GM21723 (cell line): ENCODE data around the gene LIN37.
A peak's percentile ranks its signal among the peaks of the same experiment; 100 is the strongest.

Experiments
- ATAC-seq: cut with Tn5 transposase; IDR thresholded peaks from one replicate; pipeline ENCODE4 v1.9.1; 2021; ENCODE audit warnings: mild to moderate bottlenecking, moderate library complexity; ENCODE audit not compliant: unreplicated experiment

LIN37 gene, protein sequence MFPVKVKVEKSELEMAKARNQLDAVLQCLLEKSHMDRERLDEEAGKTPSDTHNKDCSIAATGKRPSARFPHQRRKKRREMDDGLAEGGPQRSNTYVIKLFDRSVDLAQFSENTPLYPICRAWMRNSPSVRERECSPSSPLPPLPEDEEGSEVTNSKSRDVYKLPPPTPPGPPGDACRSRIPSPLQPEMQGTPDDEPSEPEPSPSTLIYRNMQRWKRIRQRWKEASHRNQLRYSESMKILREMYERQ

DNA sequence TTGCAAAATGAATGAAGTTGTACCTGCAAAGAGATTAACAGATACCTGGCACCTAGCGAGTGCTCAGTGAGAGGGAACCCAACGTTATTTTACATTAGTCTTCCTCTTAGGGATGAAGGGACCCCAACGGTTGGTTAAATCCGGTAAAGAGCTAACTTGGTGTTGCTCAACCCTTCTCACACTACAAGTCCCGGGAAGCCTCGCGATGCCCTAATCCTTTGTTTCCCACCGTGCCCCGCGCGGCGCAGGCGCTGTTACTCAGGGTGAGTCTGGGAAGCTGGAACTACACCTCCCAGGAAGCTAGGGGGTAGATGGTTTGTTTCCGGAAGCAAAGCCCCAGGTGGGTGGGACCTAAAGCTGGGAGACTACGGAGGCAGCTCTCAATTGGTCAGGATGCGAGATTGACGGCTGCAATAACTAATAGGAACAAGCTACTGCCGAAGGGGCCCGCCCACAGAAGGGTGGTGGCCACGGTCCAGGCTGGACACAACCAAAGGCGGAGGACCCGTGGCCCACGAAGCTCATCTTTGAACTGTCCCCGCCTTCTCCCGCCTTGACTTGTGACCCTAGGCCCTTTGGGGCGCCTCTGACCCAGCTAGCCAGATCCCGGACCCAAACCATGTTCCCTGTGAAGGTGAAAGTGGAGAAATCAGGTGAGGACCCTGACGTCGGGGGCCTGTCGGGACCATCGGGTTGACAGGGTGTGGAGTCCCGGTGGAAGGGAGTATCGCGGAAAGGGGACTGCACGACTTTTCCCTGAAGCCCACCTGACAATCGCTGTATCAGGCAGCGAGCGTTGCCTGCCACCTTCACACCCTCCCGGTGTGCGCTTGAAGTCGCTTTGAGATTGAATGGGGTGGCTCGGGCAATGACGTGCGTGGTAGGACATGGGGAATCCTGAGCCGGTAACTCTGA, at the start of gene LIN37:
TSS of gene LIN37 (plus strand) at position 471 of the 915 bp plus-strand sequence. CDS start at position 620, 149 bp downstream.
- ATAC-seq: peak; percentile 61

- ATAC-seq: peak; percentile 91
Observed at GRCh38 chr19:35702223-35703012, 46.0 kb upstream of the LIN37 start.

- ATAC-seq: no peak
Observed at GRCh38 chr19:35703343-35703742, 45.0 kb upstream of the LIN37 start.

DNA sequence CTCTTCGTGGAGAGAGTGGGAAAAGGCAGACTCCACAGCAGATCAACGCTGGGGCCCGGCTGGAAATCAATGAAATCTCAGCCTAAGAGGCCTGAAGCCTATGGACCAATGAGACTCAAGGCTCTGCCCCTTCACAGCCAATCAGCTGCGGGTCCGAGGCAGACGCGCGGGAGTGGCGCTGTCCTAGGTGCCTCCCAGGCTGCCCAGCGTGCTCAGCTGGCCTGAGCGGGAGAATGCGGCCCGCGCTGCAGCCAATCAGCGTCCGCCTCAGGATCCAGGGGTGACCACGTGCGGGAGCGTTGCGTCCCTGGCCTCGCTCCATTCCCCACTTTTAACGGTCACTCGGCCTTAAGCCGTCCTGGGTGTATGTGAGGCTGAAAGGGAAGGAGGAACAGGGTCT, 44.2 kb upstream of the LIN37 start, which contains the start of gene ZBTB32:
TSS of gene ZBTB32 (plus strand) at position 341 of the 400 bp plus-strand sequence. CDS start 10,069 bp downstream, outside the sequence.
- no peak for ATAC-seq

DNA sequence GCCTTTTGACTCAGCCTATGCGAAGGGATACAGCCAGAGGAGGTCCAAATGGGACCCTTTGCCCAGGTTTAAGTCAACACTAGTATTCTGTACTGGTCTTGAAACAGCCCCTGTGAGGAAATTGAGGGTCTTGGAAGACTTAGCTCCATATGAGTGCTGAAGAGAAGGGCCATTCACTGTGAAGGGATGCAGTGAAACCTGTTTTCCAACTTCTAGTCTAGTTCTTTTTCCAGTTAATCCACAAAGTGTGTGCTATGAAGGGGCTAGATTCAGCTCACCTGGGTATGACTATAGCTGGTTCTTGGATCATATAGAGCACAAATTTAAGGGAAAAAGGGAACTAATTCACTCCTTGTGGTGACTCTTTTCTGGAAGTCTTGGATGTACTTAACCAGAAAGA, 40.0 kb upstream of the LIN37 start:
- ATAC-seq: no peak

DNA sequence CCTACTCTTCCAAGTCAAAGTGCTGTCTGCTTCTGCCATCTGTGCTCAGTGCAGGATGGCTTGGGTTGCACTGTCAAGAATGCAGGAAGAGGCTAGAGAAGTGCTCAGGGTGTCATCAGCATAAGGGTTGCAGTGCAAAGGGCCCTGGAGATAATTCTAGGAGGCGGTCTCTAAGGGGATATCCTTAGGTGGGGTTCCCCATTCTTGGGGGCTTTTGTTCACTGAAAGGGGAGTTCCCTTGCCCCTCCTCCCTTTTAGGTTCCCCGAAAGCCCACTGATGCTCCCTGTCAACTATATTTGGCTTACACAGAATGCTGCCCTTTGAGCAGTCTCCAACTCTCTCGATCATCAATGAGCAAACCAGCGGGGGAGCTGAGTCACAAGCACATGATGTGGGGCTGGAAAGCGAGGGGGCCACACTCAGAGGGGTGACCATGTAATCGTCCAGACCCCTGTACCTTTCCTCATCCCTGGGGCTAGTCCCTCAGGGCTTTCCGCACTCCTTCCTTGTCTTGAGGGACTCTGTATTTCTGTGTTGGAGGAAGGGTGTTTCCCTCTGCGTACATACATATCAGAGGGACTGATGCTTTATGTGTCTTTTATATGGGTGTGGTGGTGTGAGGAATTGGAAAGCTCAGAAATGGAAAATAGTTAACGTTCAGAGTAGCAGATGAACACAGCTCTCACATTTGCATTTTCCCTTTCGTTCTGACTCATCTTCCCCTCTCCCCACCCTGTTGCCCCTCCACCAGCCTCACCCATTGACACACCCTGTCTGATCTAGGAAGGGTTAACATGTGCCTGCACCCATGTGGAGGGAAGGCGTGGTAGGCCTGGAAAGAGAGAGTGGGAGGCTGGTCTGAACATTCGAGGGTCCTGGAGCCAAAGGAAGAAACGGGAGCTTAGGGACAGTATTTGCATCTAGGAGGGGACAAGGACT, 37.3 kb upstream of the LIN37 start:
- peak; percentile 26 for ATAC-seq

GRCh38 chr19:35712567-35713505, 35.5 kb upstream of the LIN37 start:
- ATAC-seq: peak; percentile 16

- ATAC-seq: no peak
Observed at GRCh38 chr19:35713506-35713850, 34.9 kb upstream of the LIN37 start.

DNA sequence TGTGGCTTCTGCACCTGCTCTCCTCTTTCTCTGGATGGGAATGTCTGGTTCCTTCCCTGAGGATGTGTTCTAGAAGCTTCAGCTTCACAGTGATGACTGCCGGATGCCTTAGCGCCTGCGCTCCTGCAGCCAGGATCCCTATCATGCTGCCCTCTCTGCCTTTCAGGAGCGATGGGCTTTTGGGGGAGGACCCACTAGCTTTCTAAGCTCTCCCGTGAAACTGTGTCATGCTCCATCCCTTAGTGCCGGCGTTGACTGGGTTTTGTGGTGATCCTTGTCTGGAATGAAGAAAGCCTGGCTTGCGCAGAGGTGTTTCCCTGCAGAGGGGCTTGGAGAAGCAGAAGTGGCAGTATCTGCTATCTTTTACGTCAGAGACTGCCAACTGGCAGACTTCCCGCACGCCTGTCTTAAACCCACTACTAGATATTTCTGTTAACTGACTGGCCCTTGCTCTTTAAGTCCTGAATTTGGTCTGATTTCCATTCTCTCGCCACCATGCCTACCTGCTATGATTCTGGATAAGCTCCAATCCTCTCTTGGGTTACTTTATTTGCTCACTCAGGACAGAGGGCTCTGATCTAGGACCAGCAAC, 34.4 kb upstream of the LIN37 start:
- no peak for ATAC-seq

GRCh38 chr19:35714601-35715354, 33.6 kb upstream of the LIN37 start:
- no peak for ATAC-seq

GRCh38 chr19:35715355-35715809, 33.0 kb upstream of the LIN37 start:
- no peak for ATAC-seq

GRCh38 chr19:35715981-35716800, 32.2 kb upstream of the LIN37 start:
- peak; percentile 2 for ATAC-seq

DNA sequence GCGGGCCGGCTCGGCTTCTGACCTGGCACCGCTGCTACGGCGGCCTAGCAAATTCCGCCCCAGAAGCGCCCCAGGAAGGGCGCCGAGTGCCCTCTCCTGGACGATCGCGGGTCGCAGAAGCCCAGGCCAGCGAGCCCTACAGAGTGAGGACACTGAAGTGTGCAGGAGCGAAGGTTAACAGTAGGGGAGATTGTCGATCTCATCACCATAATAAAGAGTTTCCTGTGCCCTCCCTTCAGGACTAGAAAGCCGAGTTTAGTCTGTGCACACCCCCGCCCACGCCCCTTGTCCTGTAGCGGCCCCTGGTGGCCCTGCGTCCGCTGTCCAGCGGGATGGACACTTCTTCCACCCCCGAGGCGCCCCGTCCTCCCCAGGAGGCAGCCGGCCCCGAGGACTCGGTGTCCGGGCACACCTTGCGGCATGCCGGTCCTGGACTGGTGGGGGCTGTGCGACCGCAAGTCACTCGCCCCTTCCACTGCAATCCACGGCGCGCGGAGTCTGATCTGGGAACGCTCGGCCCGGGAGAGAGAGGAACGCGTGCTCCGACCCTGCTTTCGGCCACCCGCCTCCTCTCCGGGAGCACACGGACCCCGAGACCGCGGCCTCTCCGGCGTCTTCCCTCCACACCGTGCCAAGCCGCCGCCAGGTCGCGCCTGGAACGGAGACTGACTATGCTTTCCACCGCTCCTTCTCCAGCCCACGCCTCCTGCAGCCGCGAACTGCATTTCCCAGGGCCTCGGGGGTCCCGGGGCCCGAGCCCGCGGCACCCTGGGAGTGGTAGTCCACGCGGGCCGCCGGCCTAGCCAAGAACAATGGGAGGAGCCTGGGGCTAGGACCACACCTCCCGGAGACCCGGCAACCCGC, 31.3 kb upstream of the LIN37 start:
- peak; percentile 51 for ATAC-seq

GRCh38 chr19:35717665-35718344, 30.6 kb upstream of the LIN37 start, which contains the start of gene KMT2B:
Gene KMT2B (plus strand): TSS chr19:35718003. CDS start chr19:35718019, 16 bp downstream.
- ATAC-seq: peak; percentile 39

DNA sequence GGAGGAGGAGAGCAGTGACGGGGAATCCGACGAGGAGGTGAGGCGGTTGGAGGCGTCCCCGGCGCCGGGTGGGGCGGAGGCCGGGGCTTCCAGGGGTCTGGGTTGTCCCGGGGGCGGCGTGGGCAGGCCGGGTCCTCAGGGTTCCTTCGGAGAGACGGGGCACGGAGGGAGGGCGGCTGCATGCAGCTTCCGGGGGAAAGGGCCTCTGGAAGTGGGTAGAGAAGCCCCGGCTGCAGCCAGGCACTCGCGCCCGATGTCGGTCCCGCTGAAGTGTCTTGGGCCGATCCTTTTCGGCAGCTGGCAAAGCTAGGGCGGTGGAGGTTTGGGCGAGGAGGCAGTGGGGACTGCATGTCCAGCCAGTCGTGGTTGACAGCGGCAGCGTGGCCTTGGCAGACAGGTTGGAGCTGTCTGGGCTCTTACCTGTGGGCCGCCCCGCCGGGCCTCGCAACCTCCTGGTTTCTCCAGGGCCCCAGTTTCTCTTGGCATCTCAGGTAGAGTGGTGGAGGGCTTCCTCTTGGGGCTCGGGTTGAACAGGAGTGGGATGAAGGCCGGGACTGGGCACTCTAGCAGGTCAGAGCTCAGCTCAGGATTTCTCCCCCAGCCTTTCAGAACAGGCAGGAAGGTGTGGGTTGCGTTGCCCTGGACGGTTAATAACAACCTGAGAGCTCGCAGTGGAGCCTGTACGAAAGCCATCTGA, 29.9 kb upstream of the LIN37 start:
- peak; percentile 1 for ATAC-seq
